Activated T-helper 2 cell treated with anti-CD3 and anti-CD28 coated beads, Interferon-gamma antibody, Interleukin-2, Interleukin-4, amounts not matched to agents 10 μg/mL and 5 μg/mL and 100 μg/mL, durations not matched to agents 14 hours and 24 hours and 36 hours (primary cell): ENCODE results near the gene MMP10. TPM values are rescaled to one million over a fixed set of nuclear protein-coding genes. Genes with fewer than 3 reads are reported as not detected.

ENCODE experiments used
- DNase-seq: peaks from one replicate; pipeline ENCODE4 v3.0.0; 2021; ENCODE audit warnings: low spot score
- H3K27ac Mint-ChIP-seq: one replicate; pipeline ENCODE4 v1.8.0; 2021; ENCODE audit warnings: mixed read lengths
- H3K27me3 Mint-ChIP-seq: one replicate; pipeline ENCODE4 v1.8.0; 2021; ENCODE audit warnings: low read depth, mixed read lengths
- H3K36me3 Mint-ChIP-seq: one replicate; pipeline ENCODE4 v1.8.0; 2021; ENCODE audit warnings: low read depth, mixed read lengths
- H3K4me1 Mint-ChIP-seq: one replicate; pipeline ENCODE4 v1.8.0; 2021; ENCODE audit warnings: low read depth, mixed read lengths
- H3K4me3 Mint-ChIP-seq: one replicate; pipeline ENCODE4 v1.8.0; 2021; ENCODE audit warnings: low read depth, mild to moderate bottlenecking, moderate library complexity, mixed read lengths
- H3K9me3 Mint-ChIP-seq: one replicate; pipeline ENCODE4 v1.8.0; 2021; ENCODE audit warnings: mixed read lengths
- intact Hi-C: fragments of 100-400 bp; cut with micrococcal nuclease; formaldehyde crosslinking; loops from one replicate; pipeline ENCODE4 v1.15.1; 2023
- total RNA-seq: library from RNA; stranded (reverse); gene quantifications from 2 replicates; pipeline ENCODE4 v1.2.3, GENCODE V29; 2022

Gene MMP10
- total RNA-seq, 1 donor from 2014 or later, result not detected

DNA sequence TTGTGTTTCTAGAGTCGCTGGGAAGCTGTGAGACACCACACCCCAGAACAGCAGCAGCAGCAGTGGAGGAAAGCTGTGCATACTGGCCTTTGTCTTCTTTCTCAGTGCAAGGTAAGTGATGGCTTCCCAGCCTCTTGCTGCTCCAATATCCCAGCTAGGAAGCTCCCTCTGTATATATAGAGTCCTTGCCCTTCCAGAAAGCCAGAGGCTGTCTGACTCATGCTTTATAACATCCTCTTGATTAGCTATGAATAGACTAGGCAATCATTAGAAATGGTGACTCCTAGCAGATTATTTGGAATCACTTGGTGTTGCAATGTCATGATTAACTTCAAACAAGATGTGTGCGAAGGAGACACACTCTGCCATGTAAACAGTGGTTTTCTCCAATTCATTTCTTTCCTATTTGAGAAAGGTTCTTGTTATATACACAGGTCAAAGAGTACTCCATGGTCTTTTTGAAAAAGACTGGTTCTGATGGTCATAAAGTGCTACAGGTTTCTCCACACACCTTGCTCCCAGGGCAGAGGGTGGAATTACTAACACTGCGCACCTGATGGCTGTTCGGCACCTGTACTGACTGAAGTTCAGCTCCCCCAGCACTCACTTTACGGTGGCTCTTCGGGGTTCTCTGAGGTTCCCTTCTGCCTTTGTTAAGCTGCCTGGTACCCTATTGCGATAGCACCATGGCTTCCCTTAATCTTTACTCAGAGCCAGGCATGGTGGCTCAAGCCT, 17.8 kb upstream of the MMP10 start, which contains the start of gene MMP1:
Gene MMP1, minus strand, starts transcription at position 149 of the 735 bp plus-strand sequence. Its CDS starts 68 bp downstream, at position 81.
- Mint-ChIP-seq H3K27ac (no peak within 1 kb of the TSS), H3K36me3 (no peaks in the 10 kb centered on the region), H3K4me1 (no peaks in the 10 kb centered on the region), H3K4me3 (no peak within 1 kb of the TSS), H3K9me3 (no peaks in the 10 kb centered on the region), H3K27me3 (no peaks in the 10 kb centered on the region)
- no peak for DNase-seq
- intact Hi-C loops, result no loop called here

DNA sequence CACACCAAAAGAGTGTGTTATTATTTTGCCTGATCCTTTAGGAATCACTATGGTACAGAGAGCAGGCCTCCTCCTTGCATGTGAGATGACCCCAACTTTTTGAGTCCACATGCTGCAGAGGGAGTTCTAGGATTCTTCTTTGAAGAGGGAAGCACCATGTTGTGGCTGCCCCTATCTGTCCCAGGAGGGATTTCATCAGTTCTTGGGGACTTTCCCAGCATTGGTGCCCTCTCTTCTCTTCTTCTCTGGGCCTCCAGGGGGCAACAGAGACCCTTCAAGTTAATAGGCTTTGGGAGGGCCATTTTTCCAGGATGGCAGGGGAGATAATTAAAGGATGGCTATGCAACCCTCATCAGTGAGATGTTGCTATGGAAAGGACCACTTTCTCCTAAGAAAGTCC, 14.0 kb upstream of the MMP10 start:
- H3K27ac Mint-ChIP-seq, result no peak overlapping the region
- intact Hi-C loops, result no loop called here
- DNase-seq, result no peak
- H3K4me1 Mint-ChIP-seq, result no peaks in the 10 kb centered on the region
- H3K9me3 Mint-ChIP-seq, result no peaks in the 10 kb centered on the region
- no peaks in the 10 kb centered on the region for H3K36me3 Mint-ChIP-seq
- H3K4me3 Mint-ChIP-seq, result no peak overlapping the region
- no peaks in the 10 kb centered on the region for H3K27me3 Mint-ChIP-seq

DNA sequence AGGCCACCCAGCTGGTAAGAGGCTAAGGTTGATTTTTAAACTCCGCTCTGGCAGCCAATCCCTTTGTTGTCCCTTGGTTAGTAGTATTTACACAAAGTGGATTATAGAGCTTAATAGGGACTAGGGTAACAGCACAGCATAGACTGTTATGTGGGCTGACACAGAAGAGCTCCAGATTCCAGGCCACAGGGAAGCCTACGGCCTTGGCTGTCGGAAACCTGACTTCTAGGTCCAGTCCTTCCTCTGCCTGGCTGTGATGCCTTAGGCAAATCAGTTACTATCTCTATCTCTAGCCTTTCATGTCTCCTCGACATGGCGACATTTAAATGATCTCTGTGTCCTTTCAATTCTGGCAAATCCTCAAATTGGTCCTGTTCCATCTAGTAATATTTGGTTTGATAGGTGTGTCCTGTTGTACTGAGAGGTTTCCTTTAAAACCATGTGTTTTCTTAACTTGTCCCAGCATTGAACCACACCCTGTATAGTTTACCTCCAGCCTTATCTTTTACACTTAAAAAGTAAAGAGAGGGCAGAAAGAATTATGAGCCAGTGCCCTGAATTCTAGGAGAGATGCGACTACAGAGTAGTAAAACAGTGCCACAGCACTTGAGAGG, 13.4 kb upstream of the MMP10 start:
- H3K4me1 Mint-ChIP-seq, result no peaks in the 10 kb centered on the region
- no peak overlapping the region for H3K4me3 Mint-ChIP-seq
- no peaks in the 10 kb centered on the region for H3K9me3 Mint-ChIP-seq

DNA sequence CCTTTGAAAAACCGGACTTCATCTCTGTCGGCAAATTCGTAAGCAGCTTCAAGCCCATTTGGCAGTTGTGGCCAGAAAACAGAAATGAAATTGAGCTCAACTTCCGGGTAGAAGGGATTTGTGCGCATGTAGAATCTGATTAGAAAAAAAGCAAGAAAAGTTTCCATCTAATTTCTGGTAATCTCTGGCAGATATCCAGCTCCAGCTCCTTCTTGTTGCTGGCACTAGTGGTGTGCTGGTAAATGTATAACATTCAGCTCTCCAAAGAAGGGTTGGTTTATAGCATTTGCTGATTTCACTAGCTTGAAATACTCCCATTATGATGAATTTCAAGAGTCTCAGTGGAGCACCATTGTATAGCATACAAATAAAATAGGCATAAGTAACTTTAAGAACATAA, 12.2 kb upstream of the MMP10 start:
- no peaks in the 10 kb centered on the region for H3K36me3 Mint-ChIP-seq
- no peaks in the 10 kb centered on the region for H3K27me3 Mint-ChIP-seq
- no peak for DNase-seq
- H3K4me3 Mint-ChIP-seq, result no peak overlapping the region
- intact Hi-C loops, result no loop called here
- H3K27ac Mint-ChIP-seq, result no peak overlapping the region
- no peaks in the 10 kb centered on the region for H3K9me3 Mint-ChIP-seq
- H3K4me1 Mint-ChIP-seq, result no peaks in the 10 kb centered on the region

More for the DNA sequence above, 13.4 kb upstream of the MMP10 start:
- Mint-ChIP-seq H3K27me3 (no peaks in the 10 kb centered on the region), H3K36me3 (no peaks in the 10 kb centered on the region), H3K27ac (no peak overlapping the region)
- DNase-seq, result no peak
- intact Hi-C loops, result no loop called here

DNA sequence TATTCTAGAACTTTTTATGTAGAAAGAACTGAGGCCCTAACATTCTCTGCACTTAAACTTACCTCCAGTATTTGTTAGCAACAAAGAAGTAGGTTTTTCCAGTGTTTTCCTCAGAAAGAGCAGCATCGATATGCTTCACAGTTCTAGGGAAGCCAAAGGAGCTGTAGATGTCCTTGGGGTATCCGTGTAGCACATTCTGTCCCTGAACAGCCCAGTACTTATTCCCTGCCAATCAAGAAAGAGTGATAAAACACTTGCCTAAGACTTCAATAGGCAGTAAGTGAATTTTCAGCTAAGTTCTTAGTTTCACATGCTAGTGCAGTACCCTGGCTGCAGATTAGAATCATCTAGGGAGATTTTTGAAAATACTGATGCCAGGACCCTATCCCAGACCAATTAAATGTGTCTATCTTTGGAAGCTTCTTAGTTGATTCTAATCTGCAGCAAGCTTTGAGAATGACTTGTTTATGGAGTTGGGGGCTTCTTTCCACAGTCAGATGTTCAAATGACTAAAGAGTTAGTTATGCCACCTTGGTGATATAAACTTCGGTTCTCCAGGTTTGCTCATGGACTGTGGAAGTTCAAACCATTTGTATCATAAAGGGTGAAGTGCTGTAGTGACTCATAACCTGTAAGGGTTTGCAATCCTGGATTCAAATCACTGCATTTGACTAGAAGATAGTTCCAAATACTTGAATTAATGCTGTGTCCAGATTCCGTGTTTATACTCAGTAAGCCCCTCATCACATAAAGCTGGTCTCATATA, 11.0 kb upstream of the MMP10 start:
- H3K36me3 Mint-ChIP-seq, result no peaks in the 10 kb centered on the region
- no peaks in the 10 kb centered on the region for H3K27me3 Mint-ChIP-seq
- no peaks in the 10 kb centered on the region for H3K9me3 Mint-ChIP-seq
- intact Hi-C loops, result no loop called here
- no peak overlapping the region for H3K27ac Mint-ChIP-seq
- no peak overlapping the region for H3K4me3 Mint-ChIP-seq
- no peak for DNase-seq
- H3K4me1 Mint-ChIP-seq, result no peaks in the 10 kb centered on the region

DNA sequence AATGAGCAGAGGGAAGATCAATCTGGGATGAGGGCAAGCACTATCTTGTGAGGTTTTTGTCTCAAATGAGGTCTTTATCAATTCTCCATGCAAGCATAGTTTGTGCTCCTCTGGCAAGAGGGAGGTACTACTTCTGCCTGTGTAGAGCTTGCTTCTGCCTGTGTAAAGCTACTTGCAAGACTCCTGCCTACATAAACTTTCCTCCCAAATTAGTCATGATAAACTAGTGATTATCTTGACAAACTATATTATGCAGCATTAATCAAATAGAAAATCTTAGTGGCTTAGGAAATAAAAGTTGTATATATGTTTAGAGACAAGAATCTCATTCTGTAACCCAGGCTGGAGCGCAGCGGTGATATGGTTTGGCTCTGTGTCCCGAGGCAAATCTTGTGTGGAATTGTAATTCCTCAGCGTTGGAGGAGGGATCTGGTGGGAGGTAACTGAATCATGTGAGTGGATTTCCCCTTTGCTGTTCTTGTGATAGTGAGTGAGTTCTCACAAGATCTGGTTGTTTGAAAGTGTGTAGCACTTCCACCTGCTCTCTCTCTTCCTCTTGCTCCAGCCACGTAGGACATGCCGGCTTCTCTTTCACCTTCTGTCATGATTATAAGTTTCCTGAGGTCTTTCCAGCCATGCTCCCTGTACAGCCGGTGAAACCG, 8.0 kb upstream of the MMP10 start:
- Mint-ChIP-seq H3K9me3 (no peaks in the 10 kb centered on the region), H3K4me1 (no peaks in the 10 kb centered on the region), H3K36me3 (no peaks in the 10 kb centered on the region), H3K4me3 (no peak overlapping the region), H3K27ac (no peak overlapping the region), H3K27me3 (no peaks in the 10 kb centered on the region)
- intact Hi-C loops, result no loop called here
- no peak for DNase-seq

DNA sequence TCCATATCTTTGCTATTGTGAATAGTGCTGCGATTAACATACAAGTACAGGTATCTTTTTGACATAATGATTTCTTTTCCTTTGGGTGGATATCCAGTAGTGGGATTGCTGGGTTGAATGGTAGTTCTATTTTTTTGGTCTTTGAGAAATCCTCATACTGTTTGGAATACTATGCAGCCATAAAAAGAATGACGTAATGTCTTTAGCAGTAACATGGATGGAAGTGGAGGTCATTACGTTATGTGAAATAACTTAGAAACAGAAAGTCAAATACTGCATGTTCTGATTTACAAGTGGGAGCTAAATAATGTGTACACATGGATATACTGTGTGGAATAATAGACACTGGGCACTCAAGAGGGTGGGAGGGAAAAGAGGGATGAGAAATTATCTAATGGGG, 4.0 kb upstream of the MMP10 start:
- no peak for DNase-seq
- H3K27ac Mint-ChIP-seq, result no peak overlapping the region
- H3K4me3 Mint-ChIP-seq, result no peak overlapping the region
- no peaks in the 10 kb centered on the region for H3K4me1 Mint-ChIP-seq
- H3K27me3 Mint-ChIP-seq, result peaks cover 2% of the 10 kb centered on the region
- H3K36me3 Mint-ChIP-seq, result no peaks in the 10 kb centered on the region
- intact Hi-C loops, result no loop called here
- no peaks in the 10 kb centered on the region for H3K9me3 Mint-ChIP-seq

DNA sequence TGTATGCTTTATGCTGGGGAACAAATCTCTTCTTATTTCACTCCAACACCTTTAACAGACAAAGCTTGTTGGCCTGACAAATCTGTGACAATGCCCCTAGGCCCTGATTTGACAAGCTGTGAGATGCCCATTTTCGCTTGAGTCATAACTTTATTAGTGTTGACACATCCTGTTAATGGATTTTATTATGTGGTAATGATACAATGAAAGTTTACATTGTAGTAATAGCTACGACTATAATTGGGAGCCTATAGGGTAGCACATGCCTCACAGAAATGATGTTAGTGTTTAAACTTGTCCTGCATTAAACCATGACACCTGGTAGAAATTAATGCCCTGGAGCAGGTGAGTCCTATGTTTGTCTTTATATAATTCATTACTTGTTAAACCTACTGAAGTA, 3.3 kb upstream of the MMP10 start:
- Mint-ChIP-seq H3K4me3 (no peak overlapping the region), H3K9me3 (no peaks in the 10 kb centered on the region), H3K36me3 (no peaks in the 10 kb centered on the region), H3K27ac (no peak overlapping the region), H3K27me3 (peaks cover 2% of the 10 kb centered on the region), H3K4me1 (no peaks in the 10 kb centered on the region)
- no peak for DNase-seq
- intact Hi-C loops, result no loop called here

DNA sequence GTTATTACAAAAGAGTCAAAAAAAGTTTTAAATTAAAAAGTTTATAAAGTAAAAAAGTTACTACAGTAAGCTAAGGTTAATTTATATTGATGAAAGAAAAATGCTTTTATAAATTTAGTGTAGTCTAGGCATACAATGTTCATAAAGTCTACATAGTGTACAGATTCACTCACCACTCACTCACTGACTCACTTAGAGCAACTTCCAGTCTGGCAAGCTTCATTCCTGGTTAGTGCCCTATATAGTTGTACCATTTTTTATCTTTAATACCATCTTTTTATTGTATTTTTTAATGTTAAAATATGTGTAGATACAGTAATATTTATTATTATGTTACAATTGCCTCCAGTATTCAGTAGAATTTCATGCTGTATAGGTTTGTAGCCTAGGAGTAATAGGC, 2.6 kb upstream of the MMP10 start:
- Mint-ChIP-seq H3K36me3 (no peaks in the 10 kb centered on the region), H3K4me1 (no peaks in the 10 kb centered on the region), H3K9me3 (no peaks in the 10 kb centered on the region), H3K27me3 (peaks cover 2% of the 10 kb centered on the region), H3K4me3 (no peak overlapping the region), H3K27ac (no peak overlapping the region)
- intact Hi-C loops, result no loop called here
- DNase-seq, result no peak

DNA sequence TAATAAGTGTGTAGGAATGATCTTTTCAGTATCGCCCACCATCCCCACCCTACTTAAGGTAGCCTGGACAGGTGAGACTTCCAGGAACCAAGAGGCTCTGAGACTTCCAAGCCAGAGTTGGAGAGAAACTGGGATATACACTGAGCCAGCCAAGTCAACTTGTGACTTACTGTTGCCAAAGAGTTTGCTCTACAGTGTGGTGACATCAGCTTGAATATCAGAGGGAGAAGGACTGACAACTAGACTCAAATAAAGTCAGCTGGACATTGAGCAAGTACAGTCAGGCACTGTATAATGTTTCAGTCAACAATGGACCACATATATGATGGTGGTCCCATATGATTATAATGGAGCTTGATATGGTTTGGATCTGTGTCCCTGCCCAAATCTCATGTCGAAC, 1.2 kb upstream of the MMP10 start:
- H3K27me3 Mint-ChIP-seq, result peaks cover 2% of the 10 kb centered on the region
- intact Hi-C loops, result no loop called here
- H3K4me1 Mint-ChIP-seq, result no peaks in the 10 kb centered on the region
- no peaks in the 10 kb centered on the region for H3K36me3 Mint-ChIP-seq
- no peak overlapping the region for H3K4me3 Mint-ChIP-seq
- no peaks in the 10 kb centered on the region for H3K9me3 Mint-ChIP-seq
- H3K27ac Mint-ChIP-seq, result no peak overlapping the region
- DNase-seq, result no peak

DNA sequence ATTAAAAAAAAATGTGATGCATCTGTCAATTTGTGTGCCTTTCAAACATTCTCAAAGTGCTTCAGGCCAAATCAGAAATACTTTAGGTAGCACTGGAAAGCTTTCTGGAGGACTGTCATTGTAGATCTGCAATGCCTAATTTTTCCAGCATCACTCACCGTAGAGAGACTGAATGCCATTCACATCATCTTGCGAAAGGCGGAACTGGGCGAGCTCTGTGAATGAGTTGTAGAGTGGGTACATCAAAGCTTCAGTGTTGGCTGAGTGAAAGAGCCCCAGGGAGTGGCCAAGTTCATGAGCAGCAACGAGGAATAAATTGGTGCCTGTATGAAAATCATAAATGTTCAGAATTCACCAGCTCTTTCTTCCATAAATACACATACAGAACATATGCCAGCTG, 4.0 kb downstream of the MMP10 start:
- Mint-ChIP-seq H3K36me3 (no peaks in the 10 kb centered on the region), H3K4me1 (no peaks in the 10 kb centered on the region), H3K27me3 (peaks cover 5% of the 10 kb centered on the region), H3K4me3 (no peak overlapping the region), H3K9me3 (no peaks in the 10 kb centered on the region), H3K27ac (no peak overlapping the region)
- DNase-seq, result no peak
- intact Hi-C loops, result no loop called here

DNA sequence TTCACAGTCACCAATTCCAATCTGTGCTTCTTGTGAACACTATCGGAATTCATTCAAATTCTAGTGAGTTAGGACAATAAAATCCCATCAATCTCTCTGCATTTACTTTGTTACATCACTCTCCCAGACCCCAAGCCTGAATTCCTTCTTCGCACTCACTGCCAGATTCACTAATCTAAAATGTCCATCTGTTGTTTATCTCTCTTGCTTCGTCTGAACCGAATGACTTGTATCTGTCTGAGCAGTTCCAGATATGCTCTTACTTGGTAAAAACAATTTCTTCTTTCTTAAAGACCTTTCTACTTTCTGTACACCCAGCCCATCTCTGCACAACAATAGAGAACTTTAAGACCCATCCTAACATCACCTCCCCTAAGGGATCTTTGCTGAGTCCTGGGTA, 7.0 kb downstream of the MMP10 start:
- H3K4me3 Mint-ChIP-seq, result no peak overlapping the region
- H3K27ac Mint-ChIP-seq, result no peak overlapping the region
- intact Hi-C loops, result no loop called here
- H3K9me3 Mint-ChIP-seq, result no peaks in the 10 kb centered on the region
- peaks cover 7% of the 10 kb centered on the region for H3K27me3 Mint-ChIP-seq
- no peaks in the 10 kb centered on the region for H3K4me1 Mint-ChIP-seq
- DNase-seq, result no peak
- no peaks in the 10 kb centered on the region for H3K36me3 Mint-ChIP-seq

DNA sequence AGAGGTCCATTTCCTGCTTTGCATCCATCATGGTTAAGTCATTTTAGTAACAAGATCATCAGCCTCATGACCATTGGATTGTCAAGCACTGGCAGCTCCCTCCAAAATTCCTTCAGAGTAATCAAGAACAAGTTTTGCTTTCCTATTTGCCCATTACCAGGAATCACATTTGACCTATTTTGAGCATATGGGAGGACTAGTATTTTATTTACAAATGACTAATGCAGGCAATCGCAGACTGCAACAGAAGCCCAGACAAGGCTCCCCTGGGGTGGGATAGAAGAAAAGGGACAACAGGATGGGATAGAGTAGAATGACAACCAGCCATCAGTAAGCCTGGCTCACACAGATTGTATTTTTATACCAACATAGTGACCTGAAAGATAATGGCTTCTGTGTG, 9.1 kb downstream of the MMP10 start:
- intact Hi-C loops, result no loop called here
- Mint-ChIP-seq H3K27ac (no peak overlapping the region), H3K4me3 (no peak overlapping the region), H3K27me3 (peaks cover 7% of the 10 kb centered on the region), H3K36me3 (no peaks in the 10 kb centered on the region), H3K4me1 (no peaks in the 10 kb centered on the region), H3K9me3 (no peaks in the 10 kb centered on the region)
- no peak for DNase-seq
